ENCODE measurements around the gene FBXL19.
A peak's percentile ranks its signal among the peaks of the same experiment; 100 is the strongest.

Gene FBXL19

GRCh38 chr16:30896261-30896888 lies 27.0 kb upstream of the FBXL19 start, which contains the start of gene CTF1 (continued):
- TF ChIP-seq HIC1 (tag by site-specific recombination; IDR thresholded peaks at IDR 0.05) (no peak), ZNF341 (tag by site-specific recombination; IDR thresholded peaks at IDR 0.05; ENCODE audit: low read depth) (peak; percentile 99), ZBTB44 (tag by site-specific recombination; IDR thresholded peaks at IDR 0.05) (no peak)

- Histone ChIP-seq H3K36me3 (ENCODE audit: control insufficient read depth in 2 of 2, insufficient read depth in 1 of 2, low read length in 2 of 2) (peaks cover 2 to 5% of the 10 kb centered on the region in 2 experiments; a peak in 2 of 3 replicates), H3K4me1 (ENCODE audit: control insufficient read depth, insufficient read depth, low read length) (no peaks in the 10 kb centered on the region; the same call in 1 of the 2 replicates), H3K9me3 (ENCODE audit: control insufficient read depth, insufficient read depth, low read depth, low read length) (no peaks in the 10 kb centered on the region), H3K27ac (ENCODE audit: extremely low read depth, low read depth, low read length) (peak overlapping the region; percentile 53), H3K4me3 (ENCODE audit: low read depth, low read length) (peak overlapping the region; percentile 32)
- ChIA-PET CTCF (interaction anchor here (0.5 to 2.2 kb wide), 8 partner anchors 10 to 970 kb away, joined by 3 to 8 read pairs (median 4); no protein-coding TSS in a partner anchor), POLR2A (interaction anchor here (0.7 to 1.0 kb wide), 2 partner anchors 82 to 149 kb away, joined by 3 to 4 read pairs; partner anchors contain the start of gene PHKG2)
- TF ChIP-seq ZNF785 (tag by site-specific recombination; IDR thresholded peaks at IDR 0.05), result no peak
- no peak for TF ChIP-seq ZNF513 (tag by site-specific recombination; IDR thresholded peaks at IDR 0.05)
- TF ChIP-seq ZBTB1 (tag by site-specific recombination; IDR thresholded peaks at IDR 0.05), result no peak
- TF ChIP-seq ZNF292 (tag by site-specific recombination; IDR thresholded peaks at IDR 0.05; ENCODE audit: borderline replicate concordance, low read depth), result no peak
- TF ChIP-seq ZBTB48 (tag by site-specific recombination; IDR thresholded peaks at IDR 0.05), result peak; percentile 68; the same call in 1 of the 2 replicates
- 0 out of 2 replicates have a peak, but pooled peaks have one; percentile 18 for TF ChIP-seq ZBTB17 (tag by site-specific recombination; IDR thresholded peaks at IDR 0.05)
- TF ChIP-seq OSR2 (tag by site-specific recombination; IDR thresholded peaks at IDR 0.05), result no peak
- TF ChIP-seq MZF1 (tag by site-specific recombination; IDR thresholded peaks at IDR 0.05; ENCODE audit: borderline replicate concordance), result no peak
- no peak for TF ChIP-seq ZNF664 (tag by site-specific recombination; IDR thresholded peaks at IDR 0.05)
- TF ChIP-seq ZNF449 (tag by site-specific recombination; IDR thresholded peaks at IDR 0.05), result no peak
- no peak for TF ChIP-seq SALL2 (tag by site-specific recombination; IDR thresholded peaks at IDR 0.05; ENCODE audit: borderline replicate concordance)
- no peak for TF ChIP-seq ZNF423 (tag by site-specific recombination; IDR thresholded peaks at IDR 0.05)
- TF ChIP-seq ZNF585B (tag by site-specific recombination; IDR thresholded peaks at IDR 0.05), result no peak
- TF ChIP-seq SCRT2 (tag by site-specific recombination; IDR thresholded peaks at IDR 0.05), result peak; percentile 96
- TF ChIP-seq KLF8 (tag by site-specific recombination; IDR thresholded peaks at IDR 0.05), result peak; percentile 60; the same call in 1 of the 2 replicates
- TF ChIP-seq ZNF133 (tag by site-specific recombination; IDR thresholded peaks at IDR 0.05), result no peak
- TF ChIP-seq ZBTB44 (tag by site-specific recombination; IDR thresholded peaks at IDR 0.05), result no peak
- TF ChIP-seq ZNF777 (tag by site-specific recombination; IDR thresholded peaks at IDR 0.05; ENCODE audit: borderline replicate concordance), result no peak
- TF ChIP-seq KLF9 (tag by site-specific recombination; IDR thresholded peaks at IDR 0.05; ENCODE audit: low read depth), result peak; percentile 72
- peak; percentile 92 for TF ChIP-seq ZNF76 (tag by site-specific recombination; IDR thresholded peaks at IDR 0.05; ENCODE audit: borderline replicate concordance, low read depth)
- no peak for TF ChIP-seq ZNF837 (tag by site-specific recombination; IDR thresholded peaks at IDR 0.05)
- TF ChIP-seq ZNF350 (tag by site-specific recombination; IDR thresholded peaks at IDR 0.05), result no peak
- no peak for TF ChIP-seq GFI1B (tag by site-specific recombination; IDR thresholded peaks at IDR 0.05)
- TF ChIP-seq ZNF658 (tag by site-specific recombination; IDR thresholded peaks at IDR 0.05), result no peak
Measured at GRCh38 chr16:30896889-30897733, 26.3 kb upstream of the FBXL19 start.
